ENCODE measurements around the gene PCGF1.
A peak's percentile ranks its signal among the peaks of the same experiment; 100 is the strongest.

Gene PCGF1

GRCh38 chr2:74536166-74536950, 28.9 kb upstream of the PCGF1 start:
- no peak for DNase-seq

- no peak for DNase-seq
Measured at GRCh38 chr2:74535440-74535965, 28.0 kb upstream of the PCGF1 start.

GRCh38 chr2:74534411-74534810, 26.9 kb upstream of the PCGF1 start:
- no peak for DNase-seq

GRCh38 chr2:74533464-74533863, 26.0 kb upstream of the PCGF1 start:
- no peak for DNase-seq

GRCh38 chr2:74532222-74532621, 24.7 kb upstream of the PCGF1 start:
- peak; percentile 26 for DNase-seq

GRCh38 chr2:74531666-74532065, 24.2 kb upstream of the PCGF1 start:
- no peak for DNase-seq

- peak; percentile 14 for DNase-seq
Measured at GRCh38 chr2:74530239-74531187, 23.0 kb upstream of the PCGF1 start.

- peak; percentile 98 for DNase-seq
Measured at GRCh38 chr2:74529357-74530238, 22.1 kb upstream of the PCGF1 start, which contains the start of the genes AUP1 and HTRA2. Gene AUP1 (minus strand): TSS chr2:74529706. CDS start chr2:74529629, 77 bp downstream. Gene HTRA2 (plus strand): TSS chr2:74529933. CDS start chr2:74530007, 74 bp downstream.

- DNase-seq: no peak
Measured at GRCh38 chr2:74528600-74529356, 21.3 kb upstream of the PCGF1 start.

- DNase-seq: no peak
Measured at GRCh38 chr2:74527741-74528140, 20.2 kb upstream of the PCGF1 start.

GRCh38 chr2:74526649-74527230, 19.2 kb upstream of the PCGF1 start:
- DNase-seq: no peak

- DNase-seq: peak; percentile 11
Measured at GRCh38 chr2:74525717-74526648, 18.5 kb upstream of the PCGF1 start, which contains the start of gene DQX1. Gene DQX1 (minus strand): TSS chr2:74526231. CDS start chr2:74525729, 502 bp downstream.

GRCh38 chr2:74524955-74525716, 17.6 kb upstream of the PCGF1 start:
- DNase-seq: no peak

GRCh38 chr2:74524005-74524404, 16.5 kb upstream of the PCGF1 start:
- DNase-seq: no peak

- no peak for DNase-seq
Measured at GRCh38 chr2:74522516-74522915, 15.0 kb upstream of the PCGF1 start.

GRCh38 chr2:74516650-74517049, 9.2 kb upstream of the PCGF1 start:
- DNase-seq: no peak

- no peak for DNase-seq
Measured at GRCh38 chr2:74515981-74516633, 8.6 kb upstream of the PCGF1 start.

GRCh38 chr2:74515271-74515980, 7.9 kb upstream of the PCGF1 start:
- no peak for DNase-seq
